ENCODE data around the gene MID1IP1.

MID1IP1 gene

DNA sequence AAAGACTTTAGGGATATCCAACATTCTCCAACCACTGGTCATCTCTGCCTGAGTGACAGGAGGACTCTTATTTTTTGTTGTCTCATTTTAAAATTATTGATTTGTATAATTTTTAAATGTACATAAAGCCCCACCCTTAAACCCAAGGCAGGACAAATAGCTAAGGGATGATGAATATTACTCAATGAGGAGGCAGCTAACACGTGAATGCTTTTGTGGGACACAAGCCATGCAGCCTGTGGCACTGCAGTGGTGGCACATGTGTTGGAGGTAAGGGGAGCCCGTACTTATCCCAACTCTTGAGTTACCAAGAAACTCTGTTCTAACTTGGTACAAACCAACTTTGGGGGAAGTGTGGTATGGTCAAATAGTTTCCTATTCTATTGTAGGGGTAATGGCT, 19.5 kb downstream of the MID1IP1 start:
- H3K4me3 ChIP-seq (ENCODE audit: low read depth, low read length): no peak overlapping the region
- TF ChIP-seq, protein P1, sequence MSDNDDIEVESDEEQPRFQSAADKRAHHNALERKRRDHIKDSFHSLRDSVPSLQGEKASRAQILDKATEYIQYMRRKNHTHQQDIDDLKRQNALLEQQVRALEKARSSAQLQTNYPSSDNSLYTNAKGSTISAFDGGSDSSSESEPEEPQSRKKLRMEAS (IDR thresholded peaks at IDR 0.05; ENCODE audit: low read depth, low read length): no peak
- no peak for TF ChIP-seq MYC (IDR thresholded peaks at IDR 0.05; ENCODE audit: low read depth, low read length)
- TF ChIP-seq POLR2A (IDR thresholded peaks at IDR 0.05; ENCODE audit: extremely low read depth, insufficient read length): no peak
- TF ChIP-seq CTCF (IDR thresholded peaks at IDR 0.05; ENCODE audit: low read depth, low read length): no peak

DNA sequence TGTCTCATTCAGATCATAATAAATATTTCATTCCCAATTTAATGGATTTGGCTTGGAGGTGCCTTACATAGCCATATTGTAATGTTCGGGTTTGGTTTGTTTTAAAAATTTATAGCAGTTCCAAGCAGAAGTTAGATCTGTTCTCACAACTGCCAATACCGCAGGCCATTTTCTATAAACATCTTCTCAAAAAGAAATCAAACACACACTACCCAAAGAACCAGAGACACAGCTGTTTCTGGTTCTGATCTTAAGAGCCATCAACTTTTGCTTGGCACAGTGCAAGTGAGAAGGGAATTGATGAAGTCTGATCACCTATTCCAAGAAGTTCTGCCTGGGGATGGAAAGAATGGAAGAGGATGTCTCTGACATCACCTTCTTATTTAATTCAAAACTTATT, 22.9 kb downstream of the MID1IP1 start:
- TF ChIP-seq MYC (IDR thresholded peaks at IDR 0.05; ENCODE audit: low read depth, low read length) (no peak), CTCF (IDR thresholded peaks at IDR 0.05; ENCODE audit: low read depth, low read length) (no peak), POLR2A (IDR thresholded peaks at IDR 0.05; ENCODE audit: extremely low read depth, insufficient read length) (no peak)
- TF ChIP-seq, protein P1 (IDR thresholded peaks at IDR 0.05; ENCODE audit: low read depth, low read length): no peak
- H3K4me3 ChIP-seq (ENCODE audit: low read depth, low read length): no peak overlapping the region
- no peak for DNase-seq (ENCODE audit: low read depth)

More for the DNA sequence above, 19.5 kb downstream of the MID1IP1 start:
- no peak for DNase-seq (ENCODE audit: low read depth)

- TF ChIP-seq MYC (IDR thresholded peaks at IDR 0.05; ENCODE audit: low read depth, low read length) (no peak), POLR2A (IDR thresholded peaks at IDR 0.05; ENCODE audit: extremely low read depth, insufficient read length) (no peak), CTCF (IDR thresholded peaks at IDR 0.05; ENCODE audit: low read depth, low read length) (no peak)
- TF ChIP-seq, protein P1 (IDR thresholded peaks at IDR 0.05; ENCODE audit: low read depth, low read length): no peak
- H3K4me3 ChIP-seq (ENCODE audit: low read depth, low read length): no peak overlapping the region
Measured at GRCh38 chrX:38831949-38832348, 30.7 kb downstream of the MID1IP1 start.

DNA sequence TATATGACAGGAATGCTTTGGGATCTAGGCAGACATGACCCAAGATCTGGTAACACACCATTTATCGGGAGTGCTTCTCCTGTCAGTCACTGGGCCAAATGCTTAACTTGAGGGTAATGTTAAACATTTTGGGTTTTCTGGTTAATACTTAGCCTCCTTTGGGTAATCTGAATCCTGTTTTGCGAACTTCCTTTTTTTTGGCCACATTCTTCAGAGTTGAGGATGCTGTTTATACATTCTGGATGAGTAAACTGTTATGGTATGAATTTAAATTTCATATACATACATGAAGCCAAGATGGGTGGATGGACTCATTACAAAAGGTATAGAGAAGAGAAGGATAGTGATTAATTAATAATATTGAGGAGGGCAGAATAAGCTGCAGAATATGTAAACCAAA, 36.1 kb downstream of the MID1IP1 start:
- H3K4me3 ChIP-seq (ENCODE audit: low read depth, low read length): no peak overlapping the region
- DNase-seq (ENCODE audit: low read depth): no peak
- TF ChIP-seq POLR2A (IDR thresholded peaks at IDR 0.05; ENCODE audit: extremely low read depth, insufficient read length) (no peak), MYC (IDR thresholded peaks at IDR 0.05; ENCODE audit: low read depth, low read length) (no peak), CTCF (IDR thresholded peaks at IDR 0.05; ENCODE audit: low read depth, low read length) (no peak)
- TF ChIP-seq, protein P1 (IDR thresholded peaks at IDR 0.05; ENCODE audit: low read depth, low read length): no peak

More at GRCh38 chrX:38831949-38832348, 30.7 kb downstream of the MID1IP1 start:
- DNase-seq (ENCODE audit: low read depth): no peak

GRCh38 chrX:38839277-38839676, 38.0 kb downstream of the MID1IP1 start:
- no peak for DNase-seq (ENCODE audit: low read depth)
- TF ChIP-seq POLR2A (IDR thresholded peaks at IDR 0.05; ENCODE audit: extremely low read depth, insufficient read length): no peak
- no peak for TF ChIP-seq MYC (IDR thresholded peaks at IDR 0.05; ENCODE audit: low read depth, low read length)
- no peak for TF ChIP-seq CTCF (IDR thresholded peaks at IDR 0.05; ENCODE audit: low read depth, low read length)
- TF ChIP-seq, protein P1 (IDR thresholded peaks at IDR 0.05; ENCODE audit: low read depth, low read length): no peak
- no peak overlapping the region for H3K4me3 ChIP-seq (ENCODE audit: low read depth, low read length)
